K562 (cell line): ENCODE measurements around the gene SLC25A42. TPM values are rescaled to one million over a fixed set of nuclear protein-coding genes. Genes with fewer than 3 reads are reported as not detected.

Experiments
- CREB5 ChIP-seq: fragments of 250-450 bp; sonication (Bioruptor Pico); IDR thresholded peaks from 2 replicates; pipeline ENCODE4 v1.5.0; 2020; ENCODE audit warnings: mild to moderate bottlenecking
- EHMT2 ChIP-seq: fragments of 450-650 bp; IDR thresholded peaks from 2 replicates; pipeline ENCODE4 v1.6.1; 2018; ENCODE audit warnings: antibody characterized with exemption
- FOS ChIP-seq: IDR thresholded peaks from 3 replicates; pipeline ENCODE4 v1.6.1; 2011; ENCODE audit not compliant: insufficient read length; ENCODE audit errors: extremely low read depth
- HLTF ChIP-seq: fragments of 450-650 bp; IDR thresholded peaks from 2 replicates; pipeline ENCODE4 v1.6.1; 2016
- HNRNPUL1 ChIP-seq: fragments of 200-400 bp; formaldehyde crosslinking; IDR thresholded peaks from 2 replicates; pipeline ENCODE4 v1.6.1; 2017; ENCODE audit warnings: low read length
- HSF4 ChIP-seq: fragments of 250-450 bp; sonication (Bioruptor Pico); IDR thresholded peaks from 2 replicates; pipeline ENCODE4 v2.1.2; 2022; ENCODE audit warnings: mild to moderate bottlenecking, moderate library complexity, borderline replicate concordance
- KHSRP ChIP-seq: fragments of 450-650 bp; IDR thresholded peaks from 2 replicates; pipeline ENCODE4 v1.6.1; 2017
- PHB2 ChIP-seq: fragments of 450-650 bp; IDR thresholded peaks from 2 replicates; pipeline ENCODE4 v1.6.1; 2017; ENCODE audit warnings: low read depth
- POLR2H ChIP-seq: IDR thresholded peaks from 2 replicates; pipeline ENCODE4 v1.6.1; 2016; ENCODE audit warnings: missing genetic modification characterization, low read depth, mild to moderate bottlenecking, control low read depth, missing compliant biosample characterization, moderate library complexity
- RAD21 ChIP-seq, 2 experiments: fragments of 250-450 bp in 1 of 2; fragments of 450-650 bp in 1 of 2; sonication (Bioruptor Pico) in 1 of 2; formaldehyde crosslinking in 1 of 2; IDR thresholded peaks in 1 of 2; conservative IDR thresholded peaks in 1 of 2; 2 replicates each; pipeline versions ENCODE4 v1.4.0 to v1.8.0; 2020 to 2022; ENCODE audit warnings: mild to moderate bottlenecking in 2 of 2, moderate library complexity in 1 of 2
- SRSF1 ChIP-seq: fragments of 200-400 bp; formaldehyde crosslinking; IDR thresholded peaks from 2 replicates; pipeline ENCODE4 v1.6.1; 2017; ENCODE audit warnings: mild to moderate bottlenecking, low read depth, low read length, moderate library complexity
- SRSF3 ChIP-seq: fragments of 200-400 bp; formaldehyde crosslinking; IDR thresholded peaks from 2 replicates; pipeline ENCODE4 v1.6.1; 2016; ENCODE audit warnings: mild to moderate bottlenecking, low read length, moderate library complexity; ENCODE audit not compliant: insufficient read depth
- TAF7 ChIP-seq: fragments of 450-650 bp; IDR thresholded peaks from 2 replicates; pipeline ENCODE4 v1.6.1; 2016; ENCODE audit warnings: missing genetic modification characterization, missing compliant biosample characterization
- ZBTB1 ChIP-seq: sonication (generic); formaldehyde crosslinking; IDR thresholded peaks from 2 replicates; pipeline ENCODE4 v1.8.1; 2023; ENCODE audit warnings: missing genetic modification reagents, low read depth, mild to moderate bottlenecking, borderline replicate concordance
- ZNF134 ChIP-seq: fragments of 250-450 bp; sonication (Bioruptor Pico); conservative IDR thresholded peaks from 2 replicates; pipeline ENCODE4 v1.4.0; 2020
- polyA plus RNA-seq, 8 experiments: library from polyadenylated mRNA; depleted of rRNA in 4 of 8; stranded (reverse) in 5 of 8; unstranded in 3 of 8; fragments of >200 nt; fragmentation: Nextera tagmentation in 2 of 8; fragmentation: Illumina TruSeq in 1 of 8; extraction: Ambion mirVana in 2 of 8; extraction: Trizol in 1 of 8; gene quantifications; 2 replicates each; pipeline versions ENCODE4 v1.2.1 to v1.2.3, GENCODE V29; 2011 to 2014; ENCODE audit warnings: inconsistent platforms in 1 of 8, missing spikeins in 1 of 8
- total RNA-seq, 7 experiments: library from RNA; depleted of rRNA in 6 of 7; stranded (reverse); fragments of >200 nt in 6 of 7; fragmentation: Illumina TruSeq in 2 of 7; extraction: Trizol in 2 of 7; gene quantifications; 2 replicates each; pipeline versions ENCODE4 v1.2.1 to v1.2.3, GENCODE V29; 2011 to 2021; ENCODE audit warnings: low replicate concordance in 1 of 7
- TF ChIP-seq, protein P1 (sequence below): IDR thresholded peaks from 2 replicates; pipeline ENCODE4 v1.6.1; 2016; ENCODE audit warnings: missing genetic modification characterization, missing compliant biosample characterization
- TF ChIP-seq, protein P2 (sequence below): fragments of 450-650 bp; formaldehyde crosslinking; IDR thresholded peaks from 2 replicates; pipeline ENCODE4 v1.4.0; 2022; ENCODE audit warnings: mild to moderate bottlenecking, moderate library complexity
- TF ChIP-seq, protein P3 (sequence below): fragments of 250-450 bp; sonication (Bioruptor Pico); IDR thresholded peaks from 2 replicates; pipeline ENCODE4 v1.9.0; 2021; ENCODE audit warnings: mild to moderate bottlenecking, inconsistent platforms

The SLC25A42 gene
- total and polyA plus RNA-seq, 9 of the 15 experiments (the other 6 are each of a cell fraction or from before 2014, with no cell fraction given) = 0.59 to 32.2 (median 14.1) TPM

DNA sequence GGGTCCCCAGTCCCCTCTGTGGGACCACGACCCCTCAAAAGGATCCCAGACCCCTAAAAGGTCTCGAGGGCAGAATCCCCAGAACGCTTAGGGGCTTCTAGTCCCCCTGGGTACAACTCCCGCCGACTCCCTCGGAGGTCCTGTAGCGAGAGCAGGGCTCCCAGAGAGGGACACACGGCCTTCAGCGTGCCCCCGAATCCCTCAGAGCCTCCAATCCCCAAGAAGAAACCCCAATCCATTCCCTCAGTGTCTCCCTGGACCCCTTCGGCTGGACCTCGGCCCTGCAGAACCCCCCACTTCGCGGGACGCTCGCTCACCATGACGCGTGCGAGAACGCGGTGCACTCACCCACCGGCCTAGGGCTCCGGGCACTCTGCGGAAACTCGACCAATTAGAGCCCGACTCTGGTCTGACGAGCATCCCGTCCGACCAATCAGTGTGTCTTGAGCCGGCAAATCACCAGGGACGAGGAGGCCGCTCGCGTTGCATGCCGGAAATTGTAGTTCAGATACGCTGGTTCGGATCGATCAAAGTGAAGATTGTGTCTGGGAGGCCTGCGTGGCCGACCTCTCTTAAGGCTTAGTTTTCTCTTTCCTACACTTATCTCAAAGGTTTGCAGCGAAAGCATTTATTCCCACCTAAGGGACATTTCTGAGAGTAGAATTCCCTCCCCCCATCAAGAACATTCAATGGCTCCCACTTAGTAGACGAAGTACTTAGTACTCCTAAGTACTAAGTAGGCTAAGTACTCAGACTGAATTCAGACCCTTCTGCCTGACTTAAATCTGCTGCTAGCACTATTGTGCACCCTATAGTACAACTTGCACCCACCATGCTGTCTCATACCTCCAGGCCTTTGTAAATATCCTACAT lies 74.6 kb downstream of the SLC25A42 start, which contains the start of gene TMEM161A (continued):
- TF ChIP-seq TAF7 (tag) = peak; percentile 67
- TF ChIP-seq SRSF3 = no peak
- TF ChIP-seq, protein P1, sequence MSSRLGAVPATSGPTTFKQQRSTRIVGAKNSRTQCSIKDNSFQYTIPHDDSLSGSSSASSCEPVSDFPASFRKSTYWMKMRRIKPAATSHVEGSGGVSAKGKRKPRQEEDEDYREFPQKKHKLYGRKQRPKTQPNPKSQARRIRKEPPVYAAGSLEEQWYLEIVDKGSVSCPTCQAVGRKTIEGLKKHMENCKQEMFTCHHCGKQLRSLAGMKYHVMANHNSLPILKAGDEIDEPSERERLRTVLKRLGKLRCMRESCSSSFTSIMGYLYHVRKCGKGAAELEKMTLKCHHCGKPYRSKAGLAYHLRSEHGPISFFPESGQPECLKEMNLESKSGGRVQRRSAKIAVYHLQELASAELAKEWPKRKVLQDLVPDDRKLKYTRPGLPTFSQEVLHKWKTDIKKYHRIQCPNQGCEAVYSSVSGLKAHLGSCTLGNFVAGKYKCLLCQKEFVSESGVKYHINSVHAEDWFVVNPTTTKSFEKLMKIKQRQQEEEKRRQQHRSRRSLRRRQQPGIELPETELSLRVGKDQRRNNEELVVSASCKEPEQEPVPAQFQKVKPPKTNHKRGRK (tag) = no peak
- no peak for TF ChIP-seq SRSF1
- TF ChIP-seq KHSRP = no peak
- peak; percentile 99 for TF ChIP-seq FOS
- TF ChIP-seq, protein P2, sequence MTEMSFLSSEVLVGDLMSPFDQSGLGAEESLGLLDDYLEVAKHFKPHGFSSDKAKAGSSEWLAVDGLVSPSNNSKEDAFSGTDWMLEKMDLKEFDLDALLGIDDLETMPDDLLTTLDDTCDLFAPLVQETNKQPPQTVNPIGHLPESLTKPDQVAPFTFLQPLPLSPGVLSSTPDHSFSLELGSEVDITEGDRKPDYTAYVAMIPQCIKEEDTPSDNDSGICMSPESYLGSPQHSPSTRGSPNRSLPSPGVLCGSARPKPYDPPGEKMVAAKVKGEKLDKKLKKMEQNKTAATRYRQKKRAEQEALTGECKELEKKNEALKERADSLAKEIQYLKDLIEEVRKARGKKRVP (CRISPR knock-in tag) = no peak
- no peak for TF ChIP-seq HNRNPUL1
- TF ChIP-seq POLR2H (tag) = no peak
- no peak for TF ChIP-seq EHMT2
- TF ChIP-seq HSF4 = no peak
- no peak for TF ChIP-seq PHB2
- TF ChIP-seq, protein P3, sequence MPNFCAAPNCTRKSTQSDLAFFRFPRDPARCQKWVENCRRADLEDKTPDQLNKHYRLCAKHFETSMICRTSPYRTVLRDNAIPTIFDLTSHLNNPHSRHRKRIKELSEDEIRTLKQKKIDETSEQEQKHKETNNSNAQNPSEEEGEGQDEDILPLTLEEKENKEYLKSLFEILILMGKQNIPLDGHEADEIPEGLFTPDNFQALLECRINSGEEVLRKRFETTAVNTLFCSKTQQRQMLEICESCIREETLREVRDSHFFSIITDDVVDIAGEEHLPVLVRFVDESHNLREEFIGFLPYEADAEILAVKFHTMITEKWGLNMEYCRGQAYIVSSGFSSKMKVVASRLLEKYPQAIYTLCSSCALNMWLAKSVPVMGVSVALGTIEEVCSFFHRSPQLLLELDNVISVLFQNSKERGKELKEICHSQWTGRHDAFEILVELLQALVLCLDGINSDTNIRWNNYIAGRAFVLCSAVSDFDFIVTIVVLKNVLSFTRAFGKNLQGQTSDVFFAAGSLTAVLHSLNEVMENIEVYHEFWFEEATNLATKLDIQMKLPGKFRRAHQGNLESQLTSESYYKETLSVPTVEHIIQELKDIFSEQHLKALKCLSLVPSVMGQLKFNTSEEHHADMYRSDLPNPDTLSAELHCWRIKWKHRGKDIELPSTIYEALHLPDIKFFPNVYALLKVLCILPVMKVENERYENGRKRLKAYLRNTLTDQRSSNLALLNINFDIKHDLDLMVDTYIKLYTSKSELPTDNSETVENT = peak; percentile 52; the same call in 1 of the 2 replicates
- no peak for TF ChIP-seq ZNF134
- TF ChIP-seq CREB5 (CRISPR knock-in tag) = no peak
- TF ChIP-seq RAD21 (CRISPR knock-in tag; conservative IDR thresholded peaks at IDR 0.05 in 1 of 2, IDR thresholded peaks at IDR 0.05 in 1 of 2) = no peak
- TF ChIP-seq ZBTB1 = no peak; the same call in 1 of the 2 replicates
- no peak for TF ChIP-seq HLTF
